Neutrophil (primary cell): ENCODE measurements around the gene CAMTA1.

ENCODE experiments used
- H3K27ac ChIP-seq: fragments of 200-600 bp; sonication (generic); 2 replicates; pipeline ENCODE4 v1.5.1; 2016; ENCODE audit warnings: mild to moderate bottlenecking, moderate library complexity
- H3K27me3 ChIP-seq: fragments of 200-600 bp; sonication (generic); 2 replicates; pipeline ENCODE4 v1.6.0; 2016; ENCODE audit warnings: mild to moderate bottlenecking
- H3K36me3 ChIP-seq: fragments of 200-600 bp; sonication (generic); 2 replicates; pipeline ENCODE4 v1.5.1; 2017
- H3K4me1 ChIP-seq, 2 experiments: fragments of 200-600 bp in 1 of 2; sonication (generic) in 1 of 2; 1 replicate in 1 of 2; 2 replicates in 1 of 2; pipeline versions ENCODE4 v1.5.1 to v1.6.1; 2013 to 2016; ENCODE audit warnings: low read depth in 1 of 2, low read length in 1 of 2, mild to moderate bottlenecking in 1 of 2, moderate library complexity in 1 of 2; ENCODE audit not compliant: control insufficient read depth in 1 of 2, insufficient read depth in 1 of 2
- H3K4me3 ChIP-seq, 2 experiments: fragments of 200-600 bp in 1 of 2; sonication (generic) in 1 of 2; 1 replicate in 1 of 2; 2 replicates in 1 of 2; pipeline ENCODE4 v1.5.1; 2013 to 2016; ENCODE audit warnings: low read depth in 1 of 2, low read length in 1 of 2, mild to moderate bottlenecking in 1 of 2, moderate library complexity in 1 of 2
- H3K9me3 ChIP-seq: fragments of 200-600 bp; sonication (generic); 2 replicates; pipeline ENCODE4 v1.5.1; 2016
- CTCF ChIP-seq: fragments of 200-600 bp; sonication (generic); IDR thresholded peaks from 2 replicates; pipeline ENCODE4 v1.5.1; 2016; ENCODE audit warnings: antibody characterized with exemption

The CAMTA1 gene

DNA sequence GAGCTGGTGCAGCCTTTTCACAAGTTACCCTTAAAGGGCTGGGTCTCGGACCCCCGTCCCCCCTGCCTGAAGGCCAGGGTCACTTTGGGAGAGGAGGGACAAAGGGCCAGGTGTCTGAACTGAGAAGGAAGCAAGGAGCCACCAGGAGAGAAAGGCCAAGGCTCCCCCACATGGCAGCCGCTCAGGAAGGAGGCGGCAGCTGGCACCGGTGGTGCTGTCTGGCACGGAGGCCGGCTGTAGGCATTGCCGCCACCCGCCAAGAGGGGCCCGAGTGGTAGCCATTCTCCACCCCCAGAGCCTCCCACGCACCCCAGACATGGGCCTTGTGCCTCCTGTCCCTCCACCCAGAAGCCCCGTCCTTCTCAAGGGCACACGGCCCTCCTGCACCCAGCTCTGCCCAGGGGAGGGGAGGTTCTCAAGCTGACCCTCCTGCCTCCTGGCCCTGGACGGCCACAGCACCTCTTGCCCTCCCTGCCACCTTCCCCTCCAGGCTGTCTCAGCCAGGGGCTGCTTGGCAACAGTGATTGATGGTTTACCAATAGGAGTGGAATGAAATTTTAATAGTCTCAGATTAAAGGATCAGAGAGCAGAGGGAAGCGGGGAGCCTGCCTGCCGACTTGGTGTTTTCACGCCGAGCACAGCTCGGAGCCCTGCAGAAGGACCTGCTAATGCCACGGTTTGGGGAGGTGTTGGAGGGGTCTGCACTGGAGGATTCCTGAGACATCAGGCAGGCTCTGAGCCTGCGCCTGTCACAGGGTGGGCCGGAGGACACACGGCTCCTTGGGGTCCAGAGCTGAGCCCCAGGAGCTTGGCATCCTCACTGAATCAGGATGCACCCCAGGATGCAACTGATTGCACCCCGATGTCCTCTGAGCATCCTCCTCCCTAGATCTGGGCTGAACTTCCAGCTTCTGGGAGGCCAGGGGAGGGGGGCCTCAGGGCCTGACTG lies 773.9 kb downstream of the CAMTA1 start:
- Histone ChIP-seq H3K4me1 (no peaks in the 10 kb centered on the region), H3K36me3 (no peaks in the 10 kb centered on the region), H3K4me3 (no peak overlapping the region), H3K9me3 (no peaks in the 10 kb centered on the region), H3K27ac (no peak overlapping the region), H3K27me3 (peaks cover 19% of the 10 kb centered on the region)
- no peak for TF ChIP-seq CTCF

GRCh38 chr1:7560128-7560527 lies 774.9 kb downstream of the CAMTA1 start:
- H3K4me3 ChIP-seq, result no peak overlapping the region
- H3K27ac ChIP-seq, result no peak overlapping the region
- H3K27me3 ChIP-seq, result peaks cover 13% of the 10 kb centered on the region
- TF ChIP-seq CTCF, result no peak
- no peaks in the 10 kb centered on the region for H3K36me3 ChIP-seq
- H3K4me1 ChIP-seq, result no peaks in the 10 kb centered on the region
- no peaks in the 10 kb centered on the region for H3K9me3 ChIP-seq

DNA sequence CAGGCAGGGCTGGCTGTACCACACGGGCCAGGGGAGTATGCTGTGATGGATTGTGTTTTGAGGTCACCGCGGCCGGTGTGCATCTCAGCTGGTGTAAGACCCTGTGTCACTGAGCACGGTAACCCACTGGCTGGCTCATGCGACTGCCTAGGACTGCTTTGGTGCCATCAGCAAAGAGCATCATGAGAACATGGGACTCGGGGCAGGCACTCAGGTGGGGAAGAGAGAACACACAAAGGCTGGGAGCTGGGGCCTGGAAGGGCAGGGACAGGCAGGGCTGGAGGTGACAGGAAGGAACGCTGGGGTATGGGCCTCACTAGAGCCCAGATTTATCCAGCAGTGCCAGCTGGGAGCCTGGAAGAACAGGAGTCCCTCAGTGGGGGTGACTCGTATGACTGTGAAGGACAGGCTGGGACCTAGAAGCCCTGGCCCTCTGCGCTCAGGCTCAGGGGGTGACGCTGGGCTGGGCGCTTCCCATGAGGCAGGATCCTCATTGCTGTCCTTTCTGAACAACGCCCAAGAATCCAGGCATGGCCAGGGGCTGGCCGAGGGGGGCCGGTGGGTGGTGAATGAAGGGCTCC lies 775.4 kb downstream of the CAMTA1 start:
- no peak overlapping the region for H3K27ac ChIP-seq
- H3K4me3 ChIP-seq, result no peak overlapping the region
- H3K27me3 ChIP-seq, result peaks cover 7% of the 10 kb centered on the region
- no peaks in the 10 kb centered on the region for H3K4me1 ChIP-seq
- H3K9me3 ChIP-seq, result no peaks in the 10 kb centered on the region
- TF ChIP-seq CTCF, result no peak
- no peaks in the 10 kb centered on the region for H3K36me3 ChIP-seq

DNA sequence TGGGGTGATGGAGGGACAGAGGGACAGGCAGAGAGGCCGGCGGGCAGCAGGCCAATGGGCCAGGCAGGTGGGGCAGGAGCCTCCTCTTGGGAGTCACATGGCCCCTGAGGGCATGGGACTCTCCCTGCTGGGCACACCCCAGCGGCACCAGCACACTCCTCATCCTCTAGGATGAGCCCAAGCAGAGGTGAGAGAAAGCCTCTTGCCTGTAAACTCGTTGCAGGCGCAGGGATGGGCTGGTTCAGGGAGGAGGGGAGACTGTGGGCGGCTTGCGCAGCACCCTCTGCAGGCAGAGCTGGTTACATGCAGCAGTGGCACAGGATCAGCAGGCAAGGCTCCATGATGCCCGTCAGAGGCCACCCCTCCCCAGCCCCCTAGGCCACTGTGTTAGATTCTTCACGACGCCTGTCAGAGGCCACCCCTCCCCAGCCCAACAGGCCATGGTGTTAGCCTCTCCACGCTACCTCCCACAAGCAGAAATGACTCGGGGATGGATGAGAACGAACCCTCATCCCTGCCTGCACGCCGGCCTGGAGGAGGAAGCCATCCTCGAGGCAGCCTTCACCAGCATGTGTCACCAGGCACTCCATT lies 776.2 kb downstream of the CAMTA1 start:
- TF ChIP-seq CTCF, result no peak
- Histone ChIP-seq H3K9me3 (no peaks in the 10 kb centered on the region), H3K27me3 (no peaks in the 10 kb centered on the region), H3K4me3 (no peak overlapping the region), H3K27ac (no peak overlapping the region), H3K4me1 (no peaks in the 10 kb centered on the region), H3K36me3 (no peaks in the 10 kb centered on the region)

DNA sequence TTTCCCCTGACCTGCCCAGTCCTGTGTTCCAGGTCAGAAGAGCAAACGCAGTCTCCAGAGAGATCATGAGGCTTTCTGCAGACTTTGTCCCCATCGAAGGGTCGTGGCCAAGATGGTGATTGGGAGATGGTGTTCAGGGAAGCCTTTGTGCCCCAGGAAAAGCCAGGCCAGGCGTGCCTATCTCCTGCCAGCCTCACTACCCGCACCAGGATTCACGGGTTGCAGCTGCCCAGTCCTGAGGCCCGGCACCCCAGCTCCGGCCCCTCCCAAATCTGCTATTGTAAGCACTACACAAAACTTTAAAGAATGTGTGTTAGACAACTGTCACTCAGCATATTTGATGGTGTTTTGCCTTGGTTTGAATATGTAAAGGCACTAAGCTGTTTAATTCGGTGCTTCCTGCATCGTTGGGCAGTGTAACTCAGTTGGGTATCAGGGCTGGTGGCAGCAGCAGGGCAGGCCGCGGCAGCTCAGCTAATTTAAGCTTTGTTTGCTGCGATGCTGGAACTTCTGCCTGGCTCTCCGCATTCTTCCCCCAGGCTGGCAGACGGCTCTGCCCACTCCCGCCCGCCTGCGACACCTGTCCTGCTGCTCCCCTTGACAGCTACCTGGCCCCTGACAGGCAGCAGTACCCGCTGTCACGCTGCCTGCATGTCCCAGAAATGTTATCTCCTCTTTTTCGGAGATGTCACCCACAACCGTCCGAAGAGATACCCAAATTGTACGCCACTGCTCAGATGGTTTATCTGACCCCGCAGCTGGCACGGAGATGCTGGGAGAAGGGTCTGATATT lies 776.9 kb downstream of the CAMTA1 start:
- Histone ChIP-seq H3K27me3 (no peaks in the 10 kb centered on the region), H3K36me3 (no peaks in the 10 kb centered on the region), H3K4me1 (no peaks in the 10 kb centered on the region), H3K27ac (no peak overlapping the region), H3K9me3 (no peaks in the 10 kb centered on the region), H3K4me3 (no peak overlapping the region)
- no peak for TF ChIP-seq CTCF
